HG03159 (cell line): ENCODE results near the gene EIPR1.

Experiments used
- ATAC-seq: cut with Tn5 transposase; IDR thresholded peaks from one replicate; pipeline ENCODE4 v1.9.1; 2021; ENCODE audit warnings: mild to moderate bottlenecking, moderate library complexity; ENCODE audit not compliant: unreplicated experiment

Gene EIPR1

GRCh38 chr2:3141696-3142095 lies 235.9 kb downstream of the EIPR1 start:
- ATAC-seq: no peak

GRCh38 chr2:3139906-3140305 lies 237.7 kb downstream of the EIPR1 start:
- no peak for ATAC-seq
